ENCODE measurements around the gene GLI3.
A peak's percentile ranks its signal among the peaks of the same experiment; 100 is the strongest.

GLI3 gene

DNA sequence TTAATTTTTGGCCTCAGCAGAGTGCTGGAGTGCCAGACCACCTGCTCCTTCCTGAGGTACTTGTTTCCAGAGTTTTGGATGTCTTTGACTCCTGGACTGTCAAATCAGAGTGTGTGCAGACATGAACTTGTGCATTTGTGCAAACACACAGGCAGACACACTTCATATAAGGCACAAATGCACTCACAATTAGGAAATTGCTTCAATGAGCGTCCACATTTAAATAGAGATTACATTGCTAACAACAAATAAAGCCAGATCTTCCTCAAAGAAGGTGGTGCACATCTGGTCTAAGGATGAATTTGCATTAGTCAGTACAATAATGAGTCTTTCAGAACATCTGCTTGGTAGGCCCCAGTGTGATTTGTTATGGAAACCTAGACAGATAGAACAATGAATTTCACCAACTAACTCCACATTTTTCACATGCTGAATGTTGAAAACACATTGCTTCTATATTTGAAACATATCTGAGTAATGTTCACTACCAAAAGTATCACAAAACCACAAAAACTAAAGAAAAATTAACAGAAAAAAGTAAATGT lies 267.4 kb downstream of the GLI3 start:
- H3K4me3 ChIP-seq (ENCODE audit: low read depth, low read length) = no peak overlapping the region
- TF ChIP-seq, protein P1, sequence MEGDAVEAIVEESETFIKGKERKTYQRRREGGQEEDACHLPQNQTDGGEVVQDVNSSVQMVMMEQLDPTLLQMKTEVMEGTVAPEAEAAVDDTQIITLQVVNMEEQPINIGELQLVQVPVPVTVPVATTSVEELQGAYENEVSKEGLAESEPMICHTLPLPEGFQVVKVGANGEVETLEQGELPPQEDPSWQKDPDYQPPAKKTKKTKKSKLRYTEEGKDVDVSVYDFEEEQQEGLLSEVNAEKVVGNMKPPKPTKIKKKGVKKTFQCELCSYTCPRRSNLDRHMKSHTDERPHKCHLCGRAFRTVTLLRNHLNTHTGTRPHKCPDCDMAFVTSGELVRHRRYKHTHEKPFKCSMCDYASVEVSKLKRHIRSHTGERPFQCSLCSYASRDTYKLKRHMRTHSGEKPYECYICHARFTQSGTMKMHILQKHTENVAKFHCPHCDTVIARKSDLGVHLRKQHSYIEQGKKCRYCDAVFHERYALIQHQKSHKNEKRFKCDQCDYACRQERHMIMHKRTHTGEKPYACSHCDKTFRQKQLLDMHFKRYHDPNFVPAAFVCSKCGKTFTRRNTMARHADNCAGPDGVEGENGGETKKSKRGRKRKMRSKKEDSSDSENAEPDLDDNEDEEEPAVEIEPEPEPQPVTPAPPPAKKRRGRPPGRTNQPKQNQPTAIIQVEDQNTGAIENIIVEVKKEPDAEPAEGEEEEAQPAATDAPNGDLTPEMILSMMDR (conservative IDR thresholded peaks at IDR 0.05; ENCODE audit: low read depth, low read length) = no peak
- DNase-seq (ENCODE audit: low read depth) = no peak

DNA sequence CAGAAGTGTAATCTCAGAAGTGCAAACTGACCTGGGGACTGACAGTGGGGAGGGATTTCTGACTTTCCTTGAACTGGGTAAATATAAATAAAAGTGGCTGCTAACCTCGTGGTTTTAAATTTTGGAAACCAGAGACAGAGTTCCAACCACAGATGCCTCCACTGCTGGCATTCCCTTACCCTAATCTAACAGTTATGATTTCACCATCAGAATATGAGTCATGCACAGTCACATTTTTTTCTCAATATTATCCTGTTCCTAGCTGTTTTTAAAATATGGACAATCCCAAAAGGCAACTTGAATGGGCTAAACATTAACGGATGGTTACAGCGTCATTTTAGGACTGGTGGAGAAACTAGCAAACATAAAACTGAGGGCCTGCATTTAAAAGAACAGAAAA lies 269.9 kb downstream of the GLI3 start:
- TF ChIP-seq, protein P1 (conservative IDR thresholded peaks at IDR 0.05; ENCODE audit: low read depth, low read length) = no peak
- no peak overlapping the region for H3K4me3 ChIP-seq (ENCODE audit: low read depth, low read length)
- DNase-seq (ENCODE audit: low read depth) = peak; percentile 54

DNA sequence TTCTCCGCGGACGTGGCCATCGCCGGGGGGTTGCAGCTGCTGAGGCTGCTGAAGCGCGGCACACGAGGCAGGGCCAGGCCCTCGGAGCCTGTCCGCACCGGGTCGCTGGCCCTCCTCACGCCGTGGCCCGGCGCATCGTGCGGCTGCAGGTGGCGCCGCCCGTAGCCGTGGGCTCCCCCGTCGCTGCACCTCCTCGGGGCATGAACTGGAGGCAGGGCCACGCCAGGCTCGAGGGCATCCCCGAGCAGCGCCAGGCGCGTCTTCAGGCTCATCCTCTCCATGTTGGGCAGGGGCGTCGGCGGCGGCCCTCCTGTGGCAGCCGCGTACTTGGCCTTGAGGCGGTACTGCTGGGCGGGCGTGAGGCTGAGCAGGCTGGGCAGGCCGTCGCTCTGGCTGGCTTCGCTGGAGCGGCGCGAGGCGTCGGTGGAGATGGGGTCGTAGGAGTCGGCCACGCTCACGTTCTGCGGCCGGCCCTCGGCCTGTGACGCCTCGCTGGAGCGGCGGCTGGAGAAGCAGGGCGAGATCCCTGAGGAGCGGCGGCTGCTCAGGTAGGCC lies 271.0 kb downstream of the GLI3 start:
- H3K4me3 ChIP-seq (ENCODE audit: low read depth, low read length) = no peak overlapping the region
- TF ChIP-seq, protein P1 (conservative IDR thresholded peaks at IDR 0.05; ENCODE audit: low read depth, low read length) = no peak
- no peak for DNase-seq (ENCODE audit: low read depth)

DNA sequence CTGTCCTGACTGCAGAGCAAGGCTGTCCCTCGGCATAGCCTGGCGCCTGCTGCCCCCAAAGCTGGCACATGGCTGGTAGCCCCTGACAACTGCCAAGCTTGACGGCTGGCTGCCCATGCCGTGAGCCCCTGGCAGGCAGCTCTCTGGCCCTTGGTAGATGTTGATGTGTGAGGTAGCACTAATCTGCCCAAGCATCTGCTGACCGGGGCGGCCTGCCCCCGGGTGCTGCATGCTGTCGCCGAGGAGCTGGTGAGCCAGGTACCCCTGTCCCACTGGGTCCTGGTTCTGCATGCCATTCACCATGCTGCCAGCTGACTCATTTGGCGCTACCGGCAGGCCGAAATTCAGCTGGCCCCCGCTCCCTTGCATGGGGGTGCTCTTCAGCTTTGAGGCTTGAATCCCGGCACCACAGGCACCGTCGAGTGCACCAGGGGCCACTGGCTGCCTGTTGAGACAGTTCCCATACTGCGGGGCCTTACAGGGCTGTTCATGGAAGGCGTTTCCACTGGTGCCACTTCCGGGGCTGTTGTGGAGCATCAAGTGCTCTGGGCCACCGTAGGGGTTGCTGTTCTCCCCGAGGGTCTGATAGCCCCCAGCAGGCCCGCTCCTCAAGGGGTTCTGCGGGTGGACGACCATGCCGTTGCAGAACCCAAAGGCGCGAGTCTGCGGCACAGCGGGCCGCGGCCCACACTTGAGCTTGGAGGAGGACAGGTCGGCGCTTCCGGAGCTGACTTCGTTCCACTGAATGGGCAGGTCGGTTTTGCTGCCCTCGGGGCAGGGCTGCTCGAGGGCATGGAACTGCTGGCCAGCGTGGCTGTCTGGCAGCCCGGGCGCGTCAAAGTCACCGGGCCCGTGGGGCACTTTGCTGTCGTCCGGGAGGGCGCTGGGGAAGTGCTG lies 271.9 kb downstream of the GLI3 start:
- no peak overlapping the region for H3K4me3 ChIP-seq (ENCODE audit: low read depth, low read length)
- TF ChIP-seq, protein P1 (conservative IDR thresholded peaks at IDR 0.05; ENCODE audit: low read depth, low read length) = no peak
- no peak for DNase-seq (ENCODE audit: low read depth)

DNA sequence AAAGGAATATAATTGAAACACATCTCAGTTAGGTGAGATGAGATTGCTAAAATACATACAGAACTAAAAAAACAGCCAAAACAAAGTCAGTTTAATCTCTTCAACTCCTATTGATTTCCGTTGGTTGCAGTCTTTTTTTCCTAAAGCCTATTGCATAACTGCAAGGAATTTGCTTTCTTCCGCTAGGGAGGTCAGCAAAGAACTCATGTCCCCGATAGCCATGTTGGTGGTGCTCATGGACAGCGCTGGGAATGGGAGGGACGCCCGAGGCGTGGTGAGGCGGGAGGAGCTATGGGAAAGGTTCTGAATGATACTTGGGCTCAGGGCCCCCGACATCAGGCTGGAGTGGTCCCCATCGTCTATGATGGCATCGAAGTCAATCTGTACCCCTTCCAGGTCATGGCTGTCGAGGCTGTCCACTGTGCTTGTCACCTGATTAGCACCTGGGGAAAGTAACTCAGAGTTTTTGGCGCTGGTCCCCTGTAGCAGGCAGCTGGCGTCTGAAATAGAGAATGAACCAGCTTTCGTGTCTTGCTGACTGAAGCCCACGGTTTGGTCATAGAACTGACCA lies 272.7 kb downstream of the GLI3 start:
- no peak overlapping the region for H3K4me3 ChIP-seq (ENCODE audit: low read depth, low read length)

DNA sequence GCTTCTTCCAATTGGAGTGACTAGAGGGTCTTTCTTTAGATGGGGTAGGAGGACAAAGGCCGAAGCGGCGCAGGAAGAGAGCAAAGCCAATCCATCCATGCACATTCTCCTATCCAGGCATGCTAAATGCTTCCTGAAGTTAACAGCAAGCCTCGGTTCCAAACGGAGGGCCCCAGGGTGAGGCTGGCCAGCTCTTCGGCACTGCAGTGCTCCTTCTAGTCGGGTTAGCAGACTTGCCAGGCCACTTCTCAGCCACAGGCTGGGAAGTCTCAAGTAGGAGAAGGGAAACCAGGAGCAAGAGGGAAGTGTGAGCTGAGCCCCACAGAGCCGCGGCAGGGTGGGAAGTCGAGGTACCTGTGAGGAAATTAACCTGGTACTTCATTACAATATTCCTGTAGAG lies 280.3 kb downstream of the GLI3 start:
- H3K4me3 ChIP-seq (ENCODE audit: low read depth, low read length) = no peak overlapping the region
- no peak for DNase-seq (ENCODE audit: low read depth)
- TF ChIP-seq, protein P1 (conservative IDR thresholded peaks at IDR 0.05; ENCODE audit: low read depth, low read length) = no peak

More for the DNA sequence above, 272.7 kb downstream of the GLI3 start:
- TF ChIP-seq, protein P1 (conservative IDR thresholded peaks at IDR 0.05; ENCODE audit: low read depth, low read length) = no peak
- no peak for DNase-seq (ENCODE audit: low read depth)

Measured in choroid plexus epithelial cell (primary cell).